Measurements from ENCODE around the gene SPOCK3.
"Not testable (repeated sequence)": the region's sequence is repeated elsewhere in the genome, so short reads cannot be mapped to it uniquely, and the experiment has no call there.

- not testable (repeated sequence) for TF ChIP-seq GATA1 (IDR thresholded peaks at IDR 0.05; ENCODE audit: low read depth, low read length); POLR2A (IDR thresholded peaks at IDR 0.05; ENCODE audit: low read length)
Observed at GRCh38 chr4:166715748-166716713, 518.3 kb downstream of the SPOCK3 start.
